A673 (cell line): Measurements from ENCODE around the gene ACP2.

Source experiments
- EZH2 ChIP-seq: fragments of 200-600 bp; sonication (generic); IDR thresholded peaks from 2 replicates; pipeline ENCODE4 v1.6.1; 2017; ENCODE audit warnings: borderline replicate concordance, low read depth, mild to moderate bottlenecking, mixed read lengths, antibody characterized with exemption, low read length; ENCODE audit not compliant: poor library complexity, severe bottlenecking
- TF ChIP-seq, protein P1 (sequence below): fragments of 300-800, 200-600 bp; sonication (generic); conservative IDR thresholded peaks from 2 replicates; pipeline ENCODE4 v1.5.1; 2017; ENCODE audit warnings: low read depth, mild to moderate bottlenecking, antibody characterized with exemption, low read length, moderate library complexity, mixed read lengths

DNA sequence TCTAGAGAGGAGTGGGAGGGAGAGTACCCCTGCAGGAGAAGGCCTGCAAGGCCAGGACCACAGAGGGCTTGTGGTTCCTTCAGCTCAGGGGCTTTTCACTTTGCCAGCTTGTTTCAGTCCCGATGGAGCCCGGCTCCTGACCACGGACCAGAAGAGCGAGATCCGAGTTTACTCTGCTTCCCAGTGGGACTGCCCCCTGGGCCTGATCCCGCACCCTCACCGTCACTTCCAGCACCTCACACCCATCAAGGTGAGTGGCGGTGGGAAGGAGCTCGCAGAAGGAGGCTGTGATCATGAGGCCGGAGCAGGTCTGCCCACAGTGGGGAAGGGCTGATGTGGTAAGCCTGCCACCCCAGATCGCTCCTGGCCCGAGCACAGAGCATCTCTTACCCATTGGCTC, 13.5 kb downstream of the ACP2 start:
- TF ChIP-seq, protein P1, sequence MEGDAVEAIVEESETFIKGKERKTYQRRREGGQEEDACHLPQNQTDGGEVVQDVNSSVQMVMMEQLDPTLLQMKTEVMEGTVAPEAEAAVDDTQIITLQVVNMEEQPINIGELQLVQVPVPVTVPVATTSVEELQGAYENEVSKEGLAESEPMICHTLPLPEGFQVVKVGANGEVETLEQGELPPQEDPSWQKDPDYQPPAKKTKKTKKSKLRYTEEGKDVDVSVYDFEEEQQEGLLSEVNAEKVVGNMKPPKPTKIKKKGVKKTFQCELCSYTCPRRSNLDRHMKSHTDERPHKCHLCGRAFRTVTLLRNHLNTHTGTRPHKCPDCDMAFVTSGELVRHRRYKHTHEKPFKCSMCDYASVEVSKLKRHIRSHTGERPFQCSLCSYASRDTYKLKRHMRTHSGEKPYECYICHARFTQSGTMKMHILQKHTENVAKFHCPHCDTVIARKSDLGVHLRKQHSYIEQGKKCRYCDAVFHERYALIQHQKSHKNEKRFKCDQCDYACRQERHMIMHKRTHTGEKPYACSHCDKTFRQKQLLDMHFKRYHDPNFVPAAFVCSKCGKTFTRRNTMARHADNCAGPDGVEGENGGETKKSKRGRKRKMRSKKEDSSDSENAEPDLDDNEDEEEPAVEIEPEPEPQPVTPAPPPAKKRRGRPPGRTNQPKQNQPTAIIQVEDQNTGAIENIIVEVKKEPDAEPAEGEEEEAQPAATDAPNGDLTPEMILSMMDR: no peak
- no peak for TF ChIP-seq EZH2
